CD14-positive monocyte (primary cell): ENCODE data around the gene ZNF454. TPM values are rescaled to one million over a fixed set of nuclear protein-coding genes. Genes with fewer than 3 reads are reported as not detected.
A peak's percentile ranks its signal among the peaks of the same experiment; 100 is the strongest.

Experiments used
- DNase-seq, 3 donors: peaks; one replicate each; pipeline ENCODE4 v3.0.0-alpha.2; 2011 to 2022
- H2AFZ ChIP-seq: 2 replicates; pipeline ENCODE4 v1.6.0; 2012; ENCODE audit warnings: mild to moderate bottlenecking, low read depth, low read length, inconsistent platforms; ENCODE audit not compliant: insufficient read depth, poor library complexity, severe bottlenecking
- H3K27ac ChIP-seq, 2 donors: 1 replicate in 1 of 2; 2 replicates in 1 of 2; pipeline ENCODE4 v1.5.1; 2012 to 2013; ENCODE audit warnings: low read length in 2 of 2, control low read depth in 1 of 2, inconsistent platforms in 1 of 2, low read depth in 1 of 2, mild to moderate bottlenecking in 1 of 2
- H3K27me3 ChIP-seq, 2 donors: one replicate each; pipeline versions ENCODE4 v1.6.0 to v1.6.1; 2011 to 2013; ENCODE audit warnings: low read length in 2 of 2; ENCODE audit not compliant: control insufficient read depth in 2 of 2, insufficient read depth in 2 of 2
- H3K36me3 ChIP-seq, 2 donors: replicated peaks in 1 of 2; 1 replicate in 1 of 2; 2 replicates in 1 of 2; pipeline versions ENCODE4 v1.5.1 to v1.6.1; 2012 to 2013; ENCODE audit warnings: low read length in 2 of 2, control low read depth in 1 of 2, inconsistent platforms in 1 of 2, mild to moderate bottlenecking in 1 of 2; ENCODE audit not compliant: insufficient read depth in 2 of 2, control insufficient read depth in 1 of 2
- H3K4me1 ChIP-seq, 2 donors: 1 replicate in 1 of 2; 2 replicates in 1 of 2; pipeline versions ENCODE4 v1.5.1 to v1.6.1; 2012 to 2013; ENCODE audit warnings: low read length in 2 of 2, control low read depth in 1 of 2, inconsistent platforms in 1 of 2, mild to moderate bottlenecking in 1 of 2, moderate library complexity in 1 of 2; ENCODE audit not compliant: insufficient read depth in 2 of 2, control insufficient read depth in 1 of 2
- H3K4me2 ChIP-seq: replicated peaks from 2 replicates; pipeline ENCODE3; 2012; ENCODE audit warnings: low read length, moderate library complexity, mild to moderate bottlenecking; ENCODE audit not compliant: poor library complexity, severe bottlenecking; ENCODE audit errors: extremely low read depth
- H3K4me3 ChIP-seq, 3 experiments: fragments of 200-600 bp in 1 of 3; sonication (generic) in 1 of 3; replicated peaks in 1 of 3; 1 replicate in 2 of 3; 2 replicates in 1 of 3; pipeline ENCODE4 v1.5.1; 2011 to 2013; ENCODE audit warnings: low read length in 3 of 3, mild to moderate bottlenecking in 3 of 3, control low read depth in 2 of 3, low read depth in 2 of 3, inconsistent platforms in 1 of 3, moderate library complexity in 1 of 3
- H3K79me2 ChIP-seq: 2 replicates; pipeline ENCODE4 v1.6.0; 2012; ENCODE audit warnings: mild to moderate bottlenecking, control low read depth, inconsistent platforms, low read length, moderate library complexity; ENCODE audit not compliant: insufficient read depth
- H3K9ac ChIP-seq: 2 replicates; pipeline ENCODE4 v1.6.0; 2017; ENCODE audit warnings: low read length, mild to moderate bottlenecking; ENCODE audit not compliant: insufficient read depth, poor library complexity, severe bottlenecking
- H3K9me3 ChIP-seq, 2 donors: replicated peaks in 1 of 2; 1 replicate in 1 of 2; 2 replicates in 1 of 2; pipeline versions ENCODE4 v1.5.1 to v1.6.1; 2012 to 2013; ENCODE audit warnings: low read length in 2 of 2, control low read depth in 1 of 2; ENCODE audit not compliant: control insufficient read depth in 1 of 2, insufficient read depth in 1 of 2
- H4K20me1 ChIP-seq: 2 replicates; pipeline ENCODE4 v1.6.0; 2012; ENCODE audit warnings: mild to moderate bottlenecking, low read length, control low read depth, moderate library complexity; ENCODE audit not compliant: insufficient read depth
- H3K27ac Mint-ChIP-seq, 7 donors: one replicate each; pipeline ENCODE4 v1.8.0; 2020; ENCODE audit warnings: mild to moderate bottlenecking in 7 of 7, mixed read lengths in 7 of 7, moderate library complexity in 6 of 7, inconsistent platforms in 2 of 7
- H3K27me3 Mint-ChIP-seq, 3 donors: one replicate each; pipeline ENCODE4 v1.8.0; 2021 to 2022; ENCODE audit warnings: low read depth in 3 of 3, mild to moderate bottlenecking in 3 of 3, mixed read lengths in 3 of 3, moderate library complexity in 3 of 3, inconsistent platforms in 1 of 3
- H3K36me3 Mint-ChIP-seq, 2 donors: one replicate each; pipeline ENCODE4 v1.8.0; 2020; ENCODE audit warnings: mixed read lengths in 2 of 2, inconsistent platforms in 1 of 2, mild to moderate bottlenecking in 1 of 2
- H3K4me1 Mint-ChIP-seq: one replicate; pipeline ENCODE4 v1.8.0; 2020; ENCODE audit warnings: mild to moderate bottlenecking, mixed read lengths
- H3K4me3 Mint-ChIP-seq, 2 donors: one replicate each; pipeline ENCODE4 v1.8.0; 2020; ENCODE audit warnings: mild to moderate bottlenecking in 2 of 2, mixed read lengths in 2 of 2, moderate library complexity in 1 of 2
- H3K9me3 Mint-ChIP-seq, 7 donors: one replicate each; pipeline ENCODE4 v1.8.0; 2020 to 2022; ENCODE audit warnings: mixed read lengths in 7 of 7, mild to moderate bottlenecking in 6 of 7, moderate library complexity in 6 of 7, inconsistent platforms in 2 of 7
- CTCF ChIP-seq: fragments of 200-600 bp; IDR thresholded peaks from one replicate; pipeline ENCODE4 v1.8.0; 2022; ENCODE audit warnings: antibody characterized with exemption, mild to moderate bottlenecking
- WGBS: methylation state at CpG from one replicate; pipeline ENCODE4 v1.1.5; 2013; ENCODE audit warnings: missing lambda C conversion rate; ENCODE audit not compliant: insufficient coverage; 5-methylcytosine and 5-hydroxymethylcytosine counted together
- intact Hi-C, 2 donors: fragments of 100-400 bp; cut with micrococcal nuclease; formaldehyde crosslinking; loops; one replicate each; pipeline versions ENCODE4 v1.15.0 to v1.15.1; 2023
- polyA minus RNA-seq: library from RNA; depleted of rRNA, polyadenylated mRNA; stranded (reverse); fragments of >200 nt; gene quantifications from 2 replicates; pipeline ENCODE4 v1.2.3, GENCODE V29; 2012
- polyA plus RNA-seq, 3 donors: library from polyadenylated mRNA; depleted of rRNA in 1 of 3; unstranded in 2 of 3; stranded (reverse) in 1 of 3; fragments of 300-500 nt in 2 of 3; fragments of >200 nt in 1 of 3; fragmentation: Illumina TruSeq in 2 of 3; gene quantifications; 1 replicate in 2 of 3; 2 replicates in 1 of 3; pipeline ENCODE4 v1.2.3, GENCODE V29; 2012 to 2021
- total RNA-seq, 12 experiments: library from RNA in 1 of 12; stranded (reverse) in 1 of 12; fragments of 120-200 nt in 1 of 12; gene quantifications; one replicate each; pipeline ENCODE4 v1.2.4 and lab custom pipeline; 2013 to 2026; ENCODE audit warnings: mixed read lengths in 6 of 12, inconsistent platforms in 1 of 12

The ZNF454 gene
- total RNA-seq (2013), result 0.02 TPM
- polyA plus RNA-seq (not detected), polyA minus RNA-seq (not detected in 2 replicates), total RNA-seq (lab: John Stamatoyannopoulos, UW) (0 to 0.46 (median 0.06) reads per million in 11 experiments)

GRCh38 chr5:178940569-178941360 is at the start of gene ZNF454:
ZNF454 (plus strand) TSS chr5:178941198; CDS start chr5:178942792, 1,594 bp downstream.
- no peak within 1 kb of the TSS for H3K27ac Mint-ChIP-seq

More at GRCh38 chr5:178940569-178941360, at the start of gene ZNF454:
- H3K27ac ChIP-seq, result no peak within 1 kb of the TSS
- no peaks in the 10 kb centered on the region for H3K4me1 ChIP-seq
- WGBS, result 4% methylated on average over 69 of the region's 69 CpGs
- no peak within 1 kb of the TSS for H3K4me2 ChIP-seq
- Mint-ChIP-seq H3K36me3 (peaks cover 11 to 12% of the 10 kb centered on the region in 2 donors), H3K27me3 (peaks cover 21 to 27% (median 27%) of the 10 kb centered on the region in 3 donors), H3K4me3 (peak within 1 kb of the TSS in 1 of 2 donors; percentile 82), H3K4me1 (no peaks in the 10 kb centered on the region), H3K9me3 (peaks cover 56 to 97% (median 93%) of the 10 kb centered on the region in 7 donors)
- H3K9ac ChIP-seq, result no peak within 1 kb of the TSS
- peaks cover 94 to 98% of the 10 kb centered on the region in 2 donors for H3K9me3 ChIP-seq
- H3K79me2 ChIP-seq, result no peaks in the 10 kb centered on the region
- intact Hi-C loops, result no loop called here
- no peak for TF ChIP-seq CTCF
- peak within 1 kb of the TSS in 1 of 3 experiments; percentile 40 for H3K4me3 ChIP-seq
- no peaks in the 10 kb centered on the region for H4K20me1 ChIP-seq
- no peak within 1 kb of the TSS for H2AFZ ChIP-seq
- H3K27me3 ChIP-seq, result peaks cover 7 to 27% of the 10 kb centered on the region in 2 donors
- DNase-seq, result no peak
- H3K36me3 ChIP-seq, result peaks cover 0 to 4% of the 10 kb centered on the region in 2 donors
